Activated T-helper 17 cell treated with anti-CD3 and anti-CD28 coated beads, Interleukin-2, amount 50 U/mL, for 72 hours (primary cell): Measurements from ENCODE around the gene TNC. TPM values are rescaled to one million over a fixed set of nuclear protein-coding genes. Genes with fewer than 3 reads are reported as not detected.

Experiments
- ATAC-seq: fragments of 150-1000 bp; cut with Tn5 transposase; replicated peaks from 2 replicates; pipeline ENCODE4 v1.10.0; 2021; ENCODE audit warnings: mild to moderate bottlenecking, moderate library complexity
- H3K27ac Mint-ChIP-seq: one replicate; pipeline ENCODE4 v1.8.0; 2022; ENCODE audit warnings: mixed read lengths
- H3K27me3 Mint-ChIP-seq: one replicate; pipeline ENCODE4 v1.8.0; 2022; ENCODE audit warnings: mixed read lengths
- H3K36me3 Mint-ChIP-seq: one replicate; pipeline ENCODE4 v1.8.0; 2022; ENCODE audit warnings: low read depth, mild to moderate bottlenecking, mixed read lengths
- H3K4me1 Mint-ChIP-seq: one replicate; pipeline ENCODE4 v1.8.0; 2022; ENCODE audit warnings: mixed read lengths
- H3K4me3 Mint-ChIP-seq: one replicate; pipeline ENCODE4 v1.8.0; 2022; ENCODE audit warnings: mild to moderate bottlenecking, mixed read lengths
- H3K9me3 Mint-ChIP-seq: one replicate; pipeline ENCODE4 v1.8.0; 2022; ENCODE audit warnings: mixed read lengths
- total RNA-seq, 2 donors: library from RNA; stranded (reverse); gene quantifications; one replicate each; pipeline ENCODE4 v1.2.3, GENCODE V29; 2022

The TNC gene
- total RNA-seq, 2 donors from 2014 or later = not detected

GRCh38 chr9:115122937-115123336 is 5.0 kb upstream of the TNC start:
- peaks cover 48% of the 10 kb centered on the region for H3K27me3 Mint-ChIP-seq
- H3K27ac Mint-ChIP-seq = no peak overlapping the region
- peaks cover 5% of the 10 kb centered on the region for H3K9me3 Mint-ChIP-seq
- no peaks in the 10 kb centered on the region for H3K36me3 Mint-ChIP-seq
- H3K4me3 Mint-ChIP-seq = no peak overlapping the region
- no peak for ATAC-seq
- H3K4me1 Mint-ChIP-seq = no peaks in the 10 kb centered on the region

- peaks cover 5% of the 10 kb centered on the region for H3K9me3 Mint-ChIP-seq
- no peak for ATAC-seq
Observed at GRCh38 chr9:115121181-115121580, 3.2 kb upstream of the TNC start.

GRCh38 chr9:115118879-115119218 is 892 bp upstream of the TNC start:
- Mint-ChIP-seq H3K27me3 (peaks cover 68% of the 10 kb centered on the region), H3K4me1 (no peaks in the 10 kb centered on the region), H3K9me3 (no peaks in the 10 kb centered on the region), H3K36me3 (no peaks in the 10 kb centered on the region), H3K27ac (no peak overlapping the region), H3K4me3 (no peak overlapping the region)
- no peak for ATAC-seq

More at GRCh38 chr9:115121181-115121580, 3.2 kb upstream of the TNC start:
- Mint-ChIP-seq H3K36me3 (no peaks in the 10 kb centered on the region), H3K27ac (no peak overlapping the region), H3K27me3 (peaks cover 61% of the 10 kb centered on the region), H3K4me1 (no peaks in the 10 kb centered on the region), H3K4me3 (no peak overlapping the region)

GRCh38 chr9:115116421-115117284 is 1.3 kb downstream of the TNC start:
- Mint-ChIP-seq H3K4me3 (no peak overlapping the region), H3K4me1 (no peaks in the 10 kb centered on the region), H3K27me3 (peaks cover 74% of the 10 kb centered on the region), H3K9me3 (no peaks in the 10 kb centered on the region), H3K36me3 (no peaks in the 10 kb centered on the region), H3K27ac (no peak overlapping the region)
- no peak for ATAC-seq

- Mint-ChIP-seq H3K4me3 (no peak overlapping the region), H3K36me3 (no peaks in the 10 kb centered on the region), H3K4me1 (no peaks in the 10 kb centered on the region), H3K27me3 (peaks cover 66% of the 10 kb centered on the region), H3K27ac (no peak overlapping the region), H3K9me3 (no peaks in the 10 kb centered on the region)
- no peak for ATAC-seq
Observed at GRCh38 chr9:115115924-115116323, 2.0 kb downstream of the TNC start.

- H3K9me3 Mint-ChIP-seq = no peaks in the 10 kb centered on the region
- peaks cover 62% of the 10 kb centered on the region for H3K27me3 Mint-ChIP-seq
- H3K27ac Mint-ChIP-seq = no peak overlapping the region
- no peak for ATAC-seq
- no peak overlapping the region for H3K4me3 Mint-ChIP-seq
- no peaks in the 10 kb centered on the region for H3K36me3 Mint-ChIP-seq
- H3K4me1 Mint-ChIP-seq = no peaks in the 10 kb centered on the region
Observed at GRCh38 chr9:115115117-115115880, 2.7 kb downstream of the TNC start.

GRCh38 chr9:115114546-115114945 is 3.4 kb downstream of the TNC start:
- no peak for ATAC-seq
- no peak overlapping the region for H3K27ac Mint-ChIP-seq
- peaks cover 59% of the 10 kb centered on the region for H3K27me3 Mint-ChIP-seq
- H3K9me3 Mint-ChIP-seq = no peaks in the 10 kb centered on the region
- H3K36me3 Mint-ChIP-seq = no peaks in the 10 kb centered on the region
- no peaks in the 10 kb centered on the region for H3K4me1 Mint-ChIP-seq
- H3K4me3 Mint-ChIP-seq = no peak overlapping the region

- Mint-ChIP-seq H3K27ac (no peak overlapping the region), H3K4me3 (no peak overlapping the region), H3K4me1 (no peaks in the 10 kb centered on the region), H3K9me3 (no peaks in the 10 kb centered on the region), H3K27me3 (peaks cover 55% of the 10 kb centered on the region), H3K36me3 (no peaks in the 10 kb centered on the region)
- no peak for ATAC-seq
Observed at GRCh38 chr9:115114084-115114483, 3.9 kb downstream of the TNC start.

- Mint-ChIP-seq H3K4me1 (no peaks in the 10 kb centered on the region), H3K36me3 (no peaks in the 10 kb centered on the region), H3K4me3 (no peak overlapping the region), H3K27me3 (peaks cover 46% of the 10 kb centered on the region), H3K9me3 (no peaks in the 10 kb centered on the region), H3K27ac (no peak overlapping the region)
- no peak for ATAC-seq
Observed at GRCh38 chr9:115111874-115112273, 6.1 kb downstream of the TNC start.

- Mint-ChIP-seq H3K4me1 (no peaks in the 10 kb centered on the region), H3K4me3 (no peak overlapping the region), H3K27ac (no peak overlapping the region), H3K9me3 (no peaks in the 10 kb centered on the region), H3K36me3 (no peaks in the 10 kb centered on the region), H3K27me3 (peaks cover 29% of the 10 kb centered on the region)
- no peak for ATAC-seq
Observed at GRCh38 chr9:115109486-115109885, 8.5 kb downstream of the TNC start.

- no peaks in the 10 kb centered on the region for H3K36me3 Mint-ChIP-seq
- H3K4me3 Mint-ChIP-seq = no peak overlapping the region
- no peak overlapping the region for H3K27ac Mint-ChIP-seq
- no peaks in the 10 kb centered on the region for H3K4me1 Mint-ChIP-seq
- no peak for ATAC-seq
- peaks cover 14% of the 10 kb centered on the region for H3K27me3 Mint-ChIP-seq
- H3K9me3 Mint-ChIP-seq = no peaks in the 10 kb centered on the region
Observed at GRCh38 chr9:115107701-115108100, 10.3 kb downstream of the TNC start.

- no peak for ATAC-seq
- H3K9me3 Mint-ChIP-seq = no peaks in the 10 kb centered on the region
- H3K27me3 Mint-ChIP-seq = peaks cover 11% of the 10 kb centered on the region
- H3K27ac Mint-ChIP-seq = no peak overlapping the region
- H3K4me3 Mint-ChIP-seq = no peak overlapping the region
- H3K36me3 Mint-ChIP-seq = no peaks in the 10 kb centered on the region
- no peaks in the 10 kb centered on the region for H3K4me1 Mint-ChIP-seq
Observed at GRCh38 chr9:115106642-115107041, 11.3 kb downstream of the TNC start.

GRCh38 chr9:115106001-115106400 is 12.0 kb downstream of the TNC start:
- Mint-ChIP-seq H3K36me3 (no peaks in the 10 kb centered on the region), H3K27ac (no peak overlapping the region), H3K27me3 (peaks cover 11% of the 10 kb centered on the region), H3K4me1 (no peaks in the 10 kb centered on the region), H3K4me3 (no peak overlapping the region), H3K9me3 (no peaks in the 10 kb centered on the region)
- ATAC-seq = no peak

GRCh38 chr9:115104908-115105307 is 13.0 kb downstream of the TNC start:
- Mint-ChIP-seq H3K9me3 (no peaks in the 10 kb centered on the region), H3K4me3 (no peak overlapping the region), H3K4me1 (no peaks in the 10 kb centered on the region), H3K27me3 (peaks cover 7% of the 10 kb centered on the region), H3K36me3 (no peaks in the 10 kb centered on the region), H3K27ac (no peak overlapping the region)
- no peak for ATAC-seq
